ENCODE measurements around the gene ERVV-1. TPM values are rescaled to one million over a fixed set of nuclear protein-coding genes. Genes with fewer than 3 reads are reported as not detected.

ERVV-1 gene
- polyA plus RNA-seq, 1 experiment = not detected

GRCh38 chr19:53034948-53035675, 21.4 kb downstream of the ERVV-1 start:
- Histone ChIP-seq H3K4me3 (ENCODE audit: low read depth, low read length) (no peak overlapping the region), H3K9me3 (ENCODE audit: control insufficient read depth, insufficient read depth, low read length) (peaks cover 25% of the 10 kb centered on the region), H3K27ac (ENCODE audit: low read depth, low read length) (no peak overlapping the region), H3K27me3 (ENCODE audit: control insufficient read depth, insufficient read depth, low read length) (no peaks in the 10 kb centered on the region)
- no peak for TF ChIP-seq CTCF (IDR thresholded peaks at IDR 0.05; ENCODE audit: low read depth, low read length)
- POLR2A ChIA-PET = no interaction called here
- DNase-seq (ENCODE audit: low read depth, low spot score) = no peak
- CTCF ChIA-PET = no interaction called here

- Histone ChIP-seq H3K27me3 (ENCODE audit: control insufficient read depth, insufficient read depth, low read length) (no peaks in the 10 kb centered on the region), H3K4me3 (ENCODE audit: low read depth, low read length) (peak overlapping the region; percentile 59), H3K27ac (ENCODE audit: low read depth, low read length) (no peak overlapping the region), H3K9me3 (ENCODE audit: control insufficient read depth, insufficient read depth, low read length) (peaks cover 21% of the 10 kb centered on the region)
- CTCF ChIA-PET = interaction anchor here (0.6 kb wide), 1 partner anchor 44 kb away, joined by 3 read pairs; no protein-coding TSS in a partner anchor
- POLR2A ChIA-PET = no interaction called here
- no peak for DNase-seq (ENCODE audit: low read depth, low spot score)
- TF ChIP-seq CTCF (IDR thresholded peaks at IDR 0.05; ENCODE audit: low read depth, low read length) = no peak
These were observed 23.7 kb downstream of the ERVV-1 start for GRCh38 chr19:53037101-53038097.

- Histone ChIP-seq H3K27me3 (ENCODE audit: control insufficient read depth, insufficient read depth, low read length) (no peaks in the 10 kb centered on the region), H3K9me3 (ENCODE audit: control insufficient read depth, insufficient read depth, low read length) (peaks cover 48% of the 10 kb centered on the region), H3K4me3 (ENCODE audit: low read depth, low read length) (no peak overlapping the region), H3K27ac (ENCODE audit: low read depth, low read length) (no peak overlapping the region)
- DNase-seq (ENCODE audit: low read depth, low spot score) = no peak
- TF ChIP-seq CTCF (IDR thresholded peaks at IDR 0.05; ENCODE audit: low read depth, low read length) = no peak
- ChIA-PET POLR2A (no interaction called here), CTCF (no interaction called here)
These were observed 27.6 kb downstream of the ERVV-1 start for GRCh38 chr19:53041366-53041765.

- Histone ChIP-seq H3K27me3 (ENCODE audit: control insufficient read depth, insufficient read depth, low read length) (no peaks in the 10 kb centered on the region), H3K9me3 (ENCODE audit: control insufficient read depth, insufficient read depth, low read length) (peaks cover 39% of the 10 kb centered on the region), H3K4me3 (ENCODE audit: low read depth, low read length) (no peak overlapping the region), H3K27ac (ENCODE audit: low read depth, low read length) (no peak overlapping the region)
- no peak for DNase-seq (ENCODE audit: low read depth, low spot score)
- no peak for TF ChIP-seq CTCF (IDR thresholded peaks at IDR 0.05; ENCODE audit: low read depth, low read length)
- ChIA-PET CTCF (no interaction called here), POLR2A (no interaction called here)
These were observed 31.8 kb downstream of the ERVV-1 start for GRCh38 chr19:53045536-53045935.

- ChIA-PET POLR2A (no interaction called here), CTCF (no interaction called here)
- Histone ChIP-seq H3K27me3 (ENCODE audit: control insufficient read depth, insufficient read depth, low read length) (no peaks in the 10 kb centered on the region), H3K27ac (ENCODE audit: low read depth, low read length) (no peak overlapping the region), H3K4me3 (ENCODE audit: low read depth, low read length) (no peak overlapping the region), H3K9me3 (ENCODE audit: control insufficient read depth, insufficient read depth, low read length) (peaks cover 45% of the 10 kb centered on the region)
- DNase-seq (ENCODE audit: low read depth, low spot score) = no peak
- TF ChIP-seq CTCF (IDR thresholded peaks at IDR 0.05; ENCODE audit: low read depth, low read length) = no peak
These were observed 33.7 kb downstream of the ERVV-1 start for GRCh38 chr19:53047379-53047778.

All from AG04450 (cell line).